ENCODE results near the gene PLXNB3.
"Not testable (repeated sequence)": the region's sequence is repeated elsewhere in the genome, so short reads cannot be mapped to it uniquely, and the experiment has no call there.

Gene PLXNB3

DNA sequence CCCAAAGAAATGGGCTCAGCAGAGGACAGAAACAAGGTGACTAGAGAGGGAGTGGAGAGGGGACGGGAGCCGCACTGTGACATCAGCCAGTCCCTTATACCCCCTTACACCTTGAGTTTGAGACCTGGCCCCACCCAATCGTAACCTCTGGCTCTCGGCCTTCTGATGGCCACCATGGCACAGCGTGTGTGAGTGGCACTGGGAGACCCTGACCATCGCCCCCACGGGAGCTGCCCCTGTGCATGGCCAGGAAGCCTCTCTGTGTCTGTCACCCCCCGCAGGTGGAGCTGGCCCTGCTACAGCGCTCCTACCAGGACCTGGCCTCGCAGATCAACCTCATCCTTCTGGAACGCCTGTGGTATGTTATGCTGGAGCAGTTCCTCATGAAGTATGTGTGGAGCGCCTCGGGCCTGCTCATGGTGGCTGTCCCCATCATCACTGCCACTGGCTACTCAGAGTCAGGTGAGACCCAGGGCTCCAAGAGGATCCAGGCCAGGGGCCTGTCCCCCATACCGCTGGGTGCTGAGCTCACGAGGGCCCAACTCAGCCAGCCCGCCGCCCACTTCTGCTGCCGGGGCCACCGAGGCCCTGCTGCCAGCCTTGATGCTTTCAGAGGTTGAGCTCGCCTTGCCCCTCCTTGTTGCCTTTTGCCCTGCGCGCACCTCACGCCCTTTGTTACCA is 35.0 kb upstream of the PLXNB3 start:
- no peaks in the 10 kb centered on the region for H3K9me2 ChIP-seq (replicated peaks; ENCODE audit: insufficient read depth, low read length)
- TF ChIP-seq EZH2phosphoT487 (conservative IDR thresholded peaks at IDR 0.05; ENCODE audit: low read length), result no peak
- TF ChIP-seq, protein P1, sequence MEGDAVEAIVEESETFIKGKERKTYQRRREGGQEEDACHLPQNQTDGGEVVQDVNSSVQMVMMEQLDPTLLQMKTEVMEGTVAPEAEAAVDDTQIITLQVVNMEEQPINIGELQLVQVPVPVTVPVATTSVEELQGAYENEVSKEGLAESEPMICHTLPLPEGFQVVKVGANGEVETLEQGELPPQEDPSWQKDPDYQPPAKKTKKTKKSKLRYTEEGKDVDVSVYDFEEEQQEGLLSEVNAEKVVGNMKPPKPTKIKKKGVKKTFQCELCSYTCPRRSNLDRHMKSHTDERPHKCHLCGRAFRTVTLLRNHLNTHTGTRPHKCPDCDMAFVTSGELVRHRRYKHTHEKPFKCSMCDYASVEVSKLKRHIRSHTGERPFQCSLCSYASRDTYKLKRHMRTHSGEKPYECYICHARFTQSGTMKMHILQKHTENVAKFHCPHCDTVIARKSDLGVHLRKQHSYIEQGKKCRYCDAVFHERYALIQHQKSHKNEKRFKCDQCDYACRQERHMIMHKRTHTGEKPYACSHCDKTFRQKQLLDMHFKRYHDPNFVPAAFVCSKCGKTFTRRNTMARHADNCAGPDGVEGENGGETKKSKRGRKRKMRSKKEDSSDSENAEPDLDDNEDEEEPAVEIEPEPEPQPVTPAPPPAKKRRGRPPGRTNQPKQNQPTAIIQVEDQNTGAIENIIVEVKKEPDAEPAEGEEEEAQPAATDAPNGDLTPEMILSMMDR (IDR thresholded peaks at IDR 0.05; ENCODE audit: insufficient read depth, low read length, poor library complexity, severe bottlenecking), result no peak
- H3K4me3 ChIP-seq (ENCODE audit: insufficient read depth, low read length, poor library complexity, severe bottlenecking), result no peak overlapping the region
- H3K79me2 ChIP-seq (ENCODE audit: insufficient read depth, low read length), result no peaks in the 10 kb centered on the region
- H2AFZ ChIP-seq (ENCODE audit: low read depth, low read length, severe bottlenecking), result no peak overlapping the region
- H4K20me1 ChIP-seq (ENCODE audit: low read depth, low read length), result no peaks in the 10 kb centered on the region
- H3F3A ChIP-seq (ENCODE audit: insufficient read depth), result no peaks in the 10 kb centered on the region
- no peaks in the 10 kb centered on the region for H3K9me3 ChIP-seq (ENCODE audit: insufficient read depth, low read length)
- no peak overlapping the region for H3K4me2 ChIP-seq (ENCODE audit: low read depth, low read length, poor library complexity, severe bottlenecking)
- H3K9ac ChIP-seq (ENCODE audit: low read length), result no peak overlapping the region
- H3K36me3 ChIP-seq (ENCODE audit: low read length), result no peaks in the 10 kb centered on the region
- H3K27ac ChIP-seq (ENCODE audit: low read depth, low read length), result no peak overlapping the region
- no peaks in the 10 kb centered on the region for H3K27me3 ChIP-seq (ENCODE audit: low read length)

DNA sequence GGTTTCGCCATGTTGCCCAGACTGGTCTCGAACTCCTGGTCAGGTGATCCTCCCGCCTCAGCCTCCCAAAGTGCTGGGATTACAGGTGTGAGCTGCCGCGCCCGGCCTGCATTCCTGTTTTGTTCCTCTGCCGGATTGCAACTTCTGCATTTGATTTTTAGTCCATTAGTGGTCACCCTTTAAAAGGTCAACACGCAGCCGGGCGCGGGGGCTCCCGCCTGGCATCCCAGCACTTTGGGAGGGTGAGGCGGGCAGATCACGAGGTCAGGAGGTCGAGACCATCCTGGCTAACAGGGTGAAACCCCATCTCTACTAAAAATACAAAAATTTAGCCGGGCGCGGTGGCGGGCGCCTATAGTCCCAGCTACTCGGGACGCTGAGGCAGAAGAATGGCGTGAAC is 33.9 kb upstream of the PLXNB3 start:
- H3K27me3 ChIP-seq (ENCODE audit: low read length); H3K79me2 ChIP-seq (ENCODE audit: insufficient read depth, low read length); H3K9me3 ChIP-seq (ENCODE audit: insufficient read depth, low read length); H2AFZ ChIP-seq (ENCODE audit: low read depth, low read length, severe bottlenecking); H3K4me3 ChIP-seq (ENCODE audit: insufficient read depth, low read length, poor library complexity, severe bottlenecking); H4K20me1 ChIP-seq (ENCODE audit: low read depth, low read length); H3F3A ChIP-seq (ENCODE audit: insufficient read depth); H3K9ac ChIP-seq (ENCODE audit: low read length); H3K27ac ChIP-seq (ENCODE audit: low read depth, low read length); H3K36me3 ChIP-seq (ENCODE audit: low read length); H3K4me2 ChIP-seq (ENCODE audit: low read depth, low read length, poor library complexity, severe bottlenecking); H3K9me2 ChIP-seq (replicated peaks; ENCODE audit: insufficient read depth, low read length): not testable (repeated sequence)

DNA sequence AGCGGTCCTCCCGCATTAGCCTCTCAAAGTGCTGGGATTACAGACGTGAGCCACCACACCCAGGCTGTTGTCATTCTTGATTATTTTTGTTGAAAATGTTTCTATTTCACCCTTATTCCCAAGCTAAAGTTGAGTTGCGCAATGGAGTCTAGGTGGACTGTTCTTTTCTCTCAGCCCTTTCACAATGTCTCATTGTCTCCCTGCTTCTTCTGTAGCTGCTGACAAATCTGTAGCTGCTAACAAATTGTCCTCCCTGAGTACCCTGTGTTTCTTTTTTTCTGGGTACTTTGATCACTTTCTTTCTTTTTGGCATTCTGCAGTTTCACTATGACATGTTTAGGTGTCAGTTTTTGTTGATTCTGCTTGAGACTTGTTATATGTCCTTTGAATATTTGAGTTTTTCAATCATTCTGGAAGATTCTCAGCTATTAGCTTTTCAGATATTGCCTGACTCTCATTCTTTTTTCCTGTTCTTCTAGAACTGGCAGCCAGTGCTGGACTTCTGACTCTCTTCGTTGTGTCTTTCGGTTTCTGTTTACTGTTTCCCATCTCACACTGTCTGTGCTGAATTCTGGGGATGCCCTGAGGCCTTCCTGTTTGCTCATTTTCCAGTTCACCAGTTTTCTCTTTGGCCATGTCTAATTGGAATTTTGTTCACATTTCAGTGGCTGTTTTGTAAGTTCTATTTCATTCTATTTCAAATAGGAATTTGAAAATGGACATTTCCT is 32.8 kb upstream of the PLXNB3 start:
- Histone ChIP-seq H3K4me2 (ENCODE audit: low read depth, low read length, poor library complexity, severe bottlenecking) (no peak overlapping the region), H3K36me3 (ENCODE audit: low read length) (no peaks in the 10 kb centered on the region), H3K9ac (ENCODE audit: low read length) (no peak overlapping the region), H3K79me2 (ENCODE audit: insufficient read depth, low read length) (no peaks in the 10 kb centered on the region), H3K4me3 (ENCODE audit: insufficient read depth, low read length, poor library complexity, severe bottlenecking) (no peak overlapping the region), H3K9me2 (replicated peaks; ENCODE audit: insufficient read depth, low read length) (no peaks in the 10 kb centered on the region), H3F3A (ENCODE audit: insufficient read depth) (no peaks in the 10 kb centered on the region), H3K27me3 (ENCODE audit: low read length) (no peaks in the 10 kb centered on the region), H3K27ac (ENCODE audit: low read depth, low read length) (no peak overlapping the region), H4K20me1 (ENCODE audit: low read depth, low read length) (no peaks in the 10 kb centered on the region), H2AFZ (ENCODE audit: low read depth, low read length, severe bottlenecking) (no peak overlapping the region), H3K9me3 (ENCODE audit: insufficient read depth, low read length) (no peaks in the 10 kb centered on the region)
- no peak for TF ChIP-seq EZH2phosphoT487 (conservative IDR thresholded peaks at IDR 0.05; ENCODE audit: low read length)
- TF ChIP-seq, protein P1 (IDR thresholded peaks at IDR 0.05; ENCODE audit: insufficient read depth, low read length, poor library complexity, severe bottlenecking), result no peak

DNA sequence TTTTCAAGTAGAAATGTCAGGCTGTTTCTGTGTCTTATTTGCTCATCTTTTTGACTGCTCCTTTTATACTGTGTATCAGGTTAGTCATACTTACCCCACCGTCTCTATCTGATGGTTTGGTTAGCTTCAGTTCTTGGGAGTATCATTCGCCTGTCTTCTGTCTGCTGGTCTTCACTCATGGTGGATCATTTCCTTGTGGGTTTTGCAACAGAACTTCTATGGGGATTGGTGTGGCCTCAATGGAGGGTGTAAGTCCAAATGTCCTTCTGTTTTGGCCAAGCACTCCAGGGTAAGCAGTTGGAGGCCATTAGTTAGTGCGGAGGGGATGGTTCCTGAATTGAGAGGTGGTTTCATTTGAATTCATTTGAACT is 32.2 kb upstream of the PLXNB3 start:
- no peak overlapping the region for H3K27ac ChIP-seq (ENCODE audit: low read depth, low read length)
- no peak overlapping the region for H3K9ac ChIP-seq (ENCODE audit: low read length)
- no peaks in the 10 kb centered on the region for H3K27me3 ChIP-seq (ENCODE audit: low read length)
- H3K9me3 ChIP-seq (ENCODE audit: insufficient read depth, low read length), result no peaks in the 10 kb centered on the region
- H2AFZ ChIP-seq (ENCODE audit: low read depth, low read length, severe bottlenecking), result no peak overlapping the region
- no peaks in the 10 kb centered on the region for H3F3A ChIP-seq (ENCODE audit: insufficient read depth)
- H3K79me2 ChIP-seq (ENCODE audit: insufficient read depth, low read length), result no peaks in the 10 kb centered on the region
- H3K9me2 ChIP-seq (replicated peaks; ENCODE audit: insufficient read depth, low read length), result no peaks in the 10 kb centered on the region
- H3K4me2 ChIP-seq (ENCODE audit: low read depth, low read length, poor library complexity, severe bottlenecking), result no peak overlapping the region
- H3K4me3 ChIP-seq (ENCODE audit: insufficient read depth, low read length, poor library complexity, severe bottlenecking), result no peak overlapping the region
- TF ChIP-seq EZH2phosphoT487 (conservative IDR thresholded peaks at IDR 0.05; ENCODE audit: low read length), result no peak
- TF ChIP-seq, protein P1 (IDR thresholded peaks at IDR 0.05; ENCODE audit: insufficient read depth, low read length, poor library complexity, severe bottlenecking), result no peak
- no peaks in the 10 kb centered on the region for H3K36me3 ChIP-seq (ENCODE audit: low read length)
- no peaks in the 10 kb centered on the region for H4K20me1 ChIP-seq (ENCODE audit: low read depth, low read length)
